Esophagus muscularis mucosa (tissue), 4 donors: Measurements from ENCODE around the gene TOM1L2. TPM values are rescaled to one million over a fixed set of nuclear protein-coding genes. Genes with fewer than 3 reads are reported as not detected.

ENCODE experiments used
- DNase-seq: peaks from one replicate; pipeline ENCODE4 v3.0.0-alpha.2; 2017; ENCODE audit errors: extremely low spot score
- H3K27ac ChIP-seq, 4 donors: fragments of 200-600 bp; sonication (generic); replicated peaks in 1 of 4; 1 replicate in 3 of 4; 2 replicates in 1 of 4; pipeline ENCODE4 v1.5.1; 2016 to 2019; ENCODE audit warnings: mild to moderate bottlenecking in 1 of 4
- H3K27me3 ChIP-seq, 4 donors: fragments of 200-600 bp; sonication (generic); one replicate each; pipeline versions ENCODE4 v1.5.1 to v1.6.0; 2016 to 2019
- H3K36me3 ChIP-seq, 4 donors: fragments of 200-600 bp; sonication (generic); one replicate each; pipeline ENCODE4 v1.5.1; 2016 to 2019
- H3K4me1 ChIP-seq, 4 donors: fragments of 200-600 bp; sonication (generic); one replicate each; pipeline ENCODE4 v1.5.1; 2016 to 2019
- H3K4me3 ChIP-seq, 4 donors: fragments of 200-600 bp; sonication (generic); 1 replicate in 2 of 4; 2 replicates in 2 of 4; pipeline ENCODE4 v1.5.1; 2016 to 2019; ENCODE audit warnings: mild to moderate bottlenecking in 4 of 4, moderate library complexity in 1 of 4
- H3K9me3 ChIP-seq, 4 donors: fragments of 200-600 bp; sonication (generic); 1 replicate in 3 of 4; 2 replicates in 1 of 4; pipeline ENCODE4 v1.5.1; 2016 to 2019
- EP300 ChIP-seq: sonication (generic); formaldehyde crosslinking; IDR thresholded peaks from one replicate; pipeline ENCODE4 v1.6.1; 2017; ENCODE audit warnings: antibody characterized with exemption
- POLR2A ChIP-seq: fragments of 450-650 bp; IDR thresholded peaks from one replicate; pipeline ENCODE4 v1.6.1; 2017; ENCODE audit warnings: antibody characterized with exemption, moderate library complexity, mild to moderate bottlenecking, low read depth
- POLR2AphosphoS5 ChIP-seq, 2 donors: sonication (generic); formaldehyde crosslinking; IDR thresholded peaks; one replicate each; pipeline ENCODE4 v1.6.1; 2017; ENCODE audit warnings: antibody characterized with exemption in 2 of 2
- WGBS: methylation state at CpG from one replicate; pipeline ENCODE4 v1.1.5; 2018; 5-methylcytosine and 5-hydroxymethylcytosine counted together
- intact Hi-C: fragments of 100-400 bp; cut with DNase I; formaldehyde crosslinking; loops from one replicate; pipeline ENCODE4 v1.15.1; 2023
- total RNA-seq, 4 donors: library from RNA; depleted of rRNA; stranded (reverse); fragments of >200 nt; gene quantifications; one replicate each; pipeline versions ENCODE4 v1.1.0 to v1.2.1, GENCODE V29; 2016
- TF ChIP-seq, protein P1 (sequence below), 3 experiments: fragments of 200-600 bp in 2 of 3; fragments of 450-650 bp in 1 of 3; sonication (generic) in 2 of 3; IDR thresholded peaks; one replicate each; pipeline ENCODE4 v1.5.1; 2017 to 2019; ENCODE audit warnings: antibody characterized with exemption in 3 of 3, mild to moderate bottlenecking in 2 of 3, moderate library complexity in 1 of 3

The TOM1L2 gene
- total RNA-seq, 4 donors from 2014 or later: 64.4 to 96.9 (median 75.0) TPM

DNA sequence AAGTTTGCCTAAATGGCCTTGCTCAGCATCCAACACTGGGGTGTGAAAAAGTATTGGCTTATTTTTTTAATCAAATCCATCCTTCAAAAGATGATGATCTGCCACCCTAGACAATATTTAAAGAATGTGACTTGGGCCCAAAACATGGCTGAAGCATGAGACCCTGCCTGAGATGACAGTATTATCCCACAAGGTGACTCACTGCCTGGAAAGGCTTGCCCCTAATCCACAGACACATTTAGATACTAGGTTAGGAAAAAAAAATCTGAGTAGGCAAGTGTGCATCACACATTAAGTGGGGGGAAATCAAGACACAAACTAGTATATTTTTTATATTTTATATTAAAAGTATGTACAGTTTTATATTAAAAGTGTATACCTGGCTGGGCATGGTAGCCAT, 38.4 kb downstream of the TOM1L2 start:
- intact Hi-C loops: no loop called here
- Histone ChIP-seq H3K27ac (no peak overlapping the region), H3K4me3 (no peak overlapping the region), H3K27me3 (no peaks in the 10 kb centered on the region), H3K36me3 (peaks cover 0 to 4% (median 0%) of the 10 kb centered on the region in 4 donors), H3K4me1 (peaks cover 39 to 65% (median 51%) of the 10 kb centered on the region in 4 donors), H3K9me3 (no peaks in the 10 kb centered on the region)
- DNase-seq: no peak
- TF ChIP-seq, protein P1, sequence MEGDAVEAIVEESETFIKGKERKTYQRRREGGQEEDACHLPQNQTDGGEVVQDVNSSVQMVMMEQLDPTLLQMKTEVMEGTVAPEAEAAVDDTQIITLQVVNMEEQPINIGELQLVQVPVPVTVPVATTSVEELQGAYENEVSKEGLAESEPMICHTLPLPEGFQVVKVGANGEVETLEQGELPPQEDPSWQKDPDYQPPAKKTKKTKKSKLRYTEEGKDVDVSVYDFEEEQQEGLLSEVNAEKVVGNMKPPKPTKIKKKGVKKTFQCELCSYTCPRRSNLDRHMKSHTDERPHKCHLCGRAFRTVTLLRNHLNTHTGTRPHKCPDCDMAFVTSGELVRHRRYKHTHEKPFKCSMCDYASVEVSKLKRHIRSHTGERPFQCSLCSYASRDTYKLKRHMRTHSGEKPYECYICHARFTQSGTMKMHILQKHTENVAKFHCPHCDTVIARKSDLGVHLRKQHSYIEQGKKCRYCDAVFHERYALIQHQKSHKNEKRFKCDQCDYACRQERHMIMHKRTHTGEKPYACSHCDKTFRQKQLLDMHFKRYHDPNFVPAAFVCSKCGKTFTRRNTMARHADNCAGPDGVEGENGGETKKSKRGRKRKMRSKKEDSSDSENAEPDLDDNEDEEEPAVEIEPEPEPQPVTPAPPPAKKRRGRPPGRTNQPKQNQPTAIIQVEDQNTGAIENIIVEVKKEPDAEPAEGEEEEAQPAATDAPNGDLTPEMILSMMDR (IDR thresholded peaks at IDR 0.05): no peak
- TF ChIP-seq POLR2A: no peak
- TF ChIP-seq POLR2AphosphoS5 (IDR thresholded peaks at IDR 0.05): no peak
- no peak for TF ChIP-seq EP300

DNA sequence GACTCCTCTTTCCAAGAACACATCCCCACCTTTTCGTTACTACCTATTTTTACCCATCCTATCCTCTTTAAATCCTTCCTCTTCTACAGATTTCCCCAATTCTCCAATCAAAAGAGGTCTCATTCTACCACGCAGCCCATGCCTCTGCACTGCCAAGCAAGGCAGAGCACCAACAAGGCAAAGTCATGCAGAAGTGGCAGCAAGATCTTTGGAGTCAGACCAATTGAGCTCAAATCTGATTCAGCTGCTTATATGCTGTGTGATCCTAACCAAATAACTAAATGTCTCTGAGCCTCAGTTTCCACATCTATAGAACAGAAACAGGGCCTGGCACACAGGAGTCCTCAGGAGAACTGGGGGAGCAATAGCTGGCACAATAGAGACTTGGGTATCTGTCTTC, 41.0 kb downstream of the TOM1L2 start:
- 78% methylated on average over 2 of the region's 2 CpGs for WGBS
- H3K4me3 ChIP-seq: no peak overlapping the region
- peaks cover 0 to 4% (median 0%) of the 10 kb centered on the region in 4 donors for H3K36me3 ChIP-seq
- intact Hi-C loops: no loop called here
- H3K27me3 ChIP-seq: no peaks in the 10 kb centered on the region
- no peaks in the 10 kb centered on the region for H3K9me3 ChIP-seq
- TF ChIP-seq EP300: no peak
- TF ChIP-seq, protein P1 (IDR thresholded peaks at IDR 0.05): no peak
- no peak for TF ChIP-seq POLR2A
- no peak for TF ChIP-seq POLR2AphosphoS5 (IDR thresholded peaks at IDR 0.05)
- H3K27ac ChIP-seq: no peak overlapping the region
- DNase-seq: no peak
- H3K4me1 ChIP-seq: peaks cover 44 to 64% (median 51%) of the 10 kb centered on the region in 4 donors

DNA sequence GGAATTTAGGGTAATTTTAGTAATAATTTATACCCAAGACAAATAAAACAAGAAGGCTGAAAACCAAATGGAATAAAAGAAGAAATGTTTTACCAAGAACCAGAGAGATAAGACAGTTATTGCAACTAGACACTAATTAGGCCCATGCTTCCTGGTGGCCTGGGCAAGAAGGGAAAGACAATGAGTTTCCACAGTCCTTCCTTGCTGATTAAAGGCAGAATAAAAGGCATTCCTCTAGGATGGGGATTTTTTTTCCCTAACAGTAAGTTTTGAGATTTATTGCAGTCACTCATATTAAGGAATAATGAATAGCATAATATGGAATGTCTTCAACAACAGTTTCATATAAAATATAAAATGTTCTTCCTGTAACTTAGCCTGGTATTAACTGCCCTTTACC, 41.5 kb downstream of the TOM1L2 start:
- intact Hi-C loops: no loop called here
- no peaks in the 10 kb centered on the region for H3K9me3 ChIP-seq
- H3K4me3 ChIP-seq: no peak overlapping the region
- no peak for TF ChIP-seq EP300
- TF ChIP-seq POLR2AphosphoS5 (IDR thresholded peaks at IDR 0.05): no peak
- no peak for TF ChIP-seq POLR2A
- TF ChIP-seq, protein P1 (IDR thresholded peaks at IDR 0.05): no peak
- no peaks in the 10 kb centered on the region for H3K27me3 ChIP-seq
- peaks cover 39 to 63% (median 47%) of the 10 kb centered on the region in 4 donors for H3K4me1 ChIP-seq
- H3K27ac ChIP-seq: no peak overlapping the region
- DNase-seq: no peak
- H3K36me3 ChIP-seq: peaks cover 0 to 4% (median 0%) of the 10 kb centered on the region in 4 donors

DNA sequence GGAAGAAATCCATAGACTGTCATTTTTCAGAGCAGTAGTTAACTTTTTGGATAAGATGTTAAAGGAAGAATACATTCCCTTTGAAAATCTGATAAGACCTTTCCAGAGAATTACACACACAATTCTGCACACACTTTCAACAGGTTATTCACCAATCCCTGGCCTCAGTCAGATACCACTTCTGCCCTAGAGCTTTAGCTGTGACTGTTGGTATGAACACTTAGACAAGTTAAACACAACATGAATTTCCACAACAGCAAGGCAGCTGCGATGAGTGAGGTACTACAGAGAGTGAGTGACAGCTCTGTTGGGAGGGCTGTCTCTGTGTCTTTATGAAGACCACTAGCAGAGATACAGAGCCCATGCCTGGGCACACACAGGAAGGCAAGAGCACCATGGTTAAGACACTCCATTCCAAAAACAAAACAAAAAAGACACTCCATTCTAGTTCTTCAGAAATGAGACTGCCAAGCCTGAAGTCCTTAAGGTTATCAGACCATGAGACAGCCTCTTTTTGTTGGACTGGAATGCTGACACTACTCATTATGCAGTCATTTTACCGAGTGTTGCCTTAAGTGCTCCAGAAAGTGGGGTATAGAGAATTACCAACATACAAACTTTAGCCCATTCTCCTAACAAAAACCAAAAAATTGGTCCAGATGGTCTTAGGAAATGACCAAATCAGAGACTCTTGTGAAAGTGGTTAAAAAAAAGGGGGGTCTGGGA, 42.4 kb downstream of the TOM1L2 start:
- WGBS: 82% methylated on average over 2 of the region's 2 CpGs
- Histone ChIP-seq H3K4me3 (no peak overlapping the region), H3K27ac (no peak overlapping the region), H3K27me3 (no peaks in the 10 kb centered on the region), H3K36me3 (peaks cover 0 to 4% (median 0%) of the 10 kb centered on the region in 4 donors), H3K4me1 (peaks cover 33 to 54% (median 42%) of the 10 kb centered on the region in 4 donors), H3K9me3 (no peaks in the 10 kb centered on the region)
- no peak for TF ChIP-seq EP300
- TF ChIP-seq, protein P1 (IDR thresholded peaks at IDR 0.05): no peak
- no peak for DNase-seq
- intact Hi-C loops: loop anchor here (10.0 kb wide), 2 partner anchors 45 to 105 kb away; partner anchors contain the start of genes ATPAF2, DRC3, GID4 and TOM1L2
